K562 (cell line): ENCODE data around the gene ARHGEF17. TPM values are rescaled to one million over a fixed set of nuclear protein-coding genes. Genes with fewer than 3 reads are reported as not detected.

Source experiments
- ATAC-seq: fragments of 200-7000 bp; cut with Tn5 transposase; 3 replicates; pipeline ENCODE4 v1.9.1; 2020; ENCODE audit warnings: moderate library complexity
- BruUV-seq: library from RNA; stranded (reverse); fragments of 400-500 nt; replicated peaks from 2 replicates; lab custom pipeline; 2021; lab: Mats Ljungman, UMichigan
- CTCF ChIA-PET: fragments of 300-600 bp; formaldehyde crosslinking; extraction: SDS; loops from one replicate; lab custom pipeline; 2021; ENCODE audit warnings: low intra/inter-chr PET ratio; lab: Yijun Ruan, JAX
- POLR2A ChIA-PET: fragments of 300-600, 350-650 bp; sonication (Branson Sonifier 250); formaldehyde crosslinking; extraction: SDS; loops from one replicate; lab custom pipeline; 2021; ENCODE audit warnings: antibody characterized with exemption, inconsistent platforms; lab: Yijun Ruan, JAX
- DNase-seq, 4 experiments: peaks; one replicate each; pipeline versions ENCODE4 v3.0.0 to v3.0.0-alpha.2; 2011 to 2018; ENCODE audit warnings: low spot score in 3 of 4, mixed read lengths in 3 of 4; ENCODE audit errors: extremely low read depth in 1 of 4
- FAIRE-seq: peaks from 2 replicates; lab custom pipeline; 2011; peaks lifted over from hg19 to GRCh38; lab: Jason Lieb, UNC
- H2AFZ ChIP-seq: 2 replicates; pipeline ENCODE4 v1.6.0; 2011; ENCODE audit warnings: low read depth, low read length, control low read depth, inconsistent platforms
- H3K27ac ChIP-seq: fragments of 200-600 bp; 3 replicates; pipeline ENCODE4 v1.8.0; 2011; ENCODE audit warnings: low read depth, mild to moderate bottlenecking, control low read depth, inconsistent platforms, low read length, moderate library complexity, mixed read lengths; ENCODE audit errors: extremely low read depth
- H3K27me3 ChIP-seq, 2 experiments: fragments of 300-600 bp in 1 of 2; 2 replicates in 1 of 2; 3 replicates in 1 of 2; pipeline versions ENCODE4 v1.6.0 to v1.8.0; 2011; ENCODE audit warnings: inconsistent platforms in 2 of 2, low read length in 2 of 2, mild to moderate bottlenecking in 1 of 2, mixed read lengths in 1 of 2, moderate library complexity in 1 of 2; ENCODE audit not compliant: control insufficient read depth in 2 of 2, insufficient read depth in 2 of 2
- H3K36me3 ChIP-seq: fragments of 300-600 bp; 3 replicates; pipeline ENCODE4 v1.8.0; 2011; ENCODE audit warnings: mild to moderate bottlenecking, low read length, inconsistent platforms; ENCODE audit not compliant: control insufficient read depth, insufficient read depth
- H3K4me1 ChIP-seq, 2 experiments: fragments of 200-600 bp in 1 of 2; replicated peaks in 1 of 2; 2 replicates in 1 of 2; 3 replicates in 1 of 2; pipeline versions ENCODE4 v1.5.1 to v1.8.0; 2011; ENCODE audit warnings: inconsistent platforms in 2 of 2, low read length in 2 of 2, mild to moderate bottlenecking in 1 of 2, mixed read lengths in 1 of 2, moderate library complexity in 1 of 2; ENCODE audit not compliant: control insufficient read depth in 2 of 2, insufficient read depth in 2 of 2
- H3K4me2 ChIP-seq: 2 replicates; pipeline ENCODE4 v1.6.1; 2011; ENCODE audit warnings: low read length, control low read depth, inconsistent platforms, mixed read lengths; ENCODE audit not compliant: insufficient read depth
- H3K4me3 ChIP-seq: fragments of 200-600 bp; sonication (generic), shearing (Covaris generic); 2 replicates; pipeline ENCODE4 v1.5.1; 2016; ENCODE audit warnings: control low read depth, inconsistent platforms
- H3K79me2 ChIP-seq: fragments of 200-600 bp; 3 replicates; pipeline ENCODE4 v1.8.0; 2011; ENCODE audit warnings: low read length, inconsistent platforms; ENCODE audit not compliant: control insufficient read depth, insufficient read depth
- H3K9ac ChIP-seq, 2 experiments: 2 replicates each; pipeline versions ENCODE4 v1.6.0 to v1.6.1; 2011; ENCODE audit warnings: low read depth in 2 of 2, low read length in 2 of 2, control low read depth in 1 of 2, inconsistent platforms in 1 of 2, mild to moderate bottlenecking in 1 of 2, mixed read lengths in 1 of 2; ENCODE audit not compliant: insufficient read depth in 1 of 2
- H3K9me1 ChIP-seq: one replicate; pipeline ENCODE4 v1.6.0; 2011; ENCODE audit warnings: inconsistent platforms, mild to moderate bottlenecking, low read length, moderate library complexity; ENCODE audit not compliant: control insufficient read depth, insufficient read depth
- H3K9me3 ChIP-seq: replicated peaks from 2 replicates; pipeline ENCODE4 v1.5.1; 2011; ENCODE audit warnings: low read depth, low read length, inconsistent platforms; ENCODE audit not compliant: control insufficient read depth, insufficient read depth
- H4K20me1 ChIP-seq: replicated peaks from 2 replicates; pipeline ENCODE4 v1.6.1; 2011; ENCODE audit warnings: low read length, inconsistent platforms, mixed read lengths; ENCODE audit not compliant: control insufficient read depth, insufficient read depth
- ARNT ChIP-seq, 2 experiments: fragments of 450-650 bp; IDR thresholded peaks; 2 replicates each; pipeline ENCODE4 v1.6.1; 2016; ENCODE audit warnings: mild to moderate bottlenecking in 1 of 2
- HDAC2 ChIP-seq: fragments of 450-650 bp; IDR thresholded peaks from 2 replicates; pipeline ENCODE4 v1.6.1; 2016; ENCODE audit warnings: mild to moderate bottlenecking
- RAD21 ChIP-seq, 2 experiments: fragments of 250-450 bp in 1 of 2; fragments of 450-650 bp in 1 of 2; sonication (Bioruptor Pico) in 1 of 2; formaldehyde crosslinking in 1 of 2; IDR thresholded peaks in 1 of 2; conservative IDR thresholded peaks in 1 of 2; 2 replicates each; pipeline versions ENCODE4 v1.4.0 to v1.8.0; 2020 to 2022; ENCODE audit warnings: mild to moderate bottlenecking in 2 of 2, moderate library complexity in 1 of 2
- SMARCB1 ChIP-seq: IDR thresholded peaks from 2 replicates; pipeline ENCODE4 v1.6.1; 2011; ENCODE audit warnings: improper control_type of control experiment, low read depth; ENCODE audit not compliant: insufficient read length
- SMC3 ChIP-seq: conservative IDR thresholded peaks from 2 replicates; pipeline ENCODE4 v1.6.1; 2011; ENCODE audit warnings: low read depth, low read length, improper control_type of control experiment; ENCODE audit not compliant: insufficient read depth
- ZBTB8A ChIP-seq: fragments of 450-650 bp; IDR thresholded peaks from 2 replicates; pipeline ENCODE4 v1.6.1; 2018; ENCODE audit warnings: mild to moderate bottlenecking, moderate library complexity; ENCODE audit not compliant: partially characterized antibody
- ZFP36 ChIP-seq: fragments of 150-350 bp; IDR thresholded peaks from 2 replicates; pipeline ENCODE4 v1.6.1; 2018; ENCODE audit warnings: low read length, low read depth; ENCODE audit not compliant: partially characterized antibody
- ZNF121 ChIP-seq: sonication (generic); formaldehyde crosslinking; conservative IDR thresholded peaks from 2 replicates; pipeline ENCODE4 v1.8.0; 2022; ENCODE audit warnings: missing genetic modification reagents
- WGBS: fragments of 100-300 bp; shearing (Covaris generic); methylation state at CpG from one replicate; pipeline ENCODE4 v1.1.6; 2016; ENCODE audit warnings: low coverage, mixed read lengths; ENCODE audit not compliant: insufficient coverage; ENCODE audit errors: missing lambda C conversion rate; 5-methylcytosine and 5-hydroxymethylcytosine counted together
- in situ Hi-C: fragments of 300-500 bp; cut with MboI; formaldehyde crosslinking; loops from 4 replicates; pipeline ENCODE4 v1.15.0; 2018; ENCODE audit warnings: inconsistent platforms, mixed read lengths
- intact Hi-C: fragments of 100-400 bp; cut with micrococcal nuclease; formaldehyde crosslinking; loops from 2 replicates; pipeline ENCODE4 v1.14.2; 2022
- polyA plus RNA-seq, 8 experiments: library from polyadenylated mRNA; depleted of rRNA in 4 of 8; stranded (reverse) in 5 of 8; unstranded in 3 of 8; fragments of >200 nt; fragmentation: Nextera tagmentation in 2 of 8; fragmentation: Illumina TruSeq in 1 of 8; extraction: Ambion mirVana in 2 of 8; extraction: Trizol in 1 of 8; gene quantifications; 2 replicates each; pipeline versions ENCODE4 v1.2.1 to v1.2.3, GENCODE V29; 2011 to 2014; ENCODE audit warnings: inconsistent platforms in 1 of 8, missing spikeins in 1 of 8
- total RNA-seq, 7 experiments: library from RNA; depleted of rRNA in 6 of 7; stranded (reverse); fragments of >200 nt in 6 of 7; fragmentation: Illumina TruSeq in 2 of 7; extraction: Trizol in 2 of 7; gene quantifications; 2 replicates each; pipeline versions ENCODE4 v1.2.1 to v1.2.3, GENCODE V29; 2011 to 2021; ENCODE audit warnings: low replicate concordance in 1 of 7
- TF ChIP-seq, protein P1 (sequence below): sonication (generic); formaldehyde crosslinking; IDR thresholded peaks from 2 replicates; pipeline ENCODE4 v1.8.0; 2022; ENCODE audit warnings: missing genetic modification reagents, mild to moderate bottlenecking, moderate library complexity, borderline replicate concordance
- TF ChIP-seq, protein P2 (sequence below): fragments of 250-450 bp; sonication (Bioruptor Pico); IDR thresholded peaks from 2 replicates; pipeline ENCODE4 v1.8.0; 2021; ENCODE audit warnings: moderate library complexity, mild to moderate bottlenecking, inconsistent platforms
- TF ChIP-seq, protein P3 (sequence below): fragments of 150-350 bp; IDR thresholded peaks from 2 replicates; pipeline ENCODE4 v1.6.1; 2014; ENCODE audit warnings: low read depth, mild to moderate bottlenecking, low read length, borderline replicate concordance

ARHGEF17 gene
- total and polyA plus RNA-seq, 9 of the 15 experiments (the other 6 are each of a cell fraction or from before 2014, with no cell fraction given) = 0.04 to 0.68 (median 0.10) TPM; not detected in 2

DNA sequence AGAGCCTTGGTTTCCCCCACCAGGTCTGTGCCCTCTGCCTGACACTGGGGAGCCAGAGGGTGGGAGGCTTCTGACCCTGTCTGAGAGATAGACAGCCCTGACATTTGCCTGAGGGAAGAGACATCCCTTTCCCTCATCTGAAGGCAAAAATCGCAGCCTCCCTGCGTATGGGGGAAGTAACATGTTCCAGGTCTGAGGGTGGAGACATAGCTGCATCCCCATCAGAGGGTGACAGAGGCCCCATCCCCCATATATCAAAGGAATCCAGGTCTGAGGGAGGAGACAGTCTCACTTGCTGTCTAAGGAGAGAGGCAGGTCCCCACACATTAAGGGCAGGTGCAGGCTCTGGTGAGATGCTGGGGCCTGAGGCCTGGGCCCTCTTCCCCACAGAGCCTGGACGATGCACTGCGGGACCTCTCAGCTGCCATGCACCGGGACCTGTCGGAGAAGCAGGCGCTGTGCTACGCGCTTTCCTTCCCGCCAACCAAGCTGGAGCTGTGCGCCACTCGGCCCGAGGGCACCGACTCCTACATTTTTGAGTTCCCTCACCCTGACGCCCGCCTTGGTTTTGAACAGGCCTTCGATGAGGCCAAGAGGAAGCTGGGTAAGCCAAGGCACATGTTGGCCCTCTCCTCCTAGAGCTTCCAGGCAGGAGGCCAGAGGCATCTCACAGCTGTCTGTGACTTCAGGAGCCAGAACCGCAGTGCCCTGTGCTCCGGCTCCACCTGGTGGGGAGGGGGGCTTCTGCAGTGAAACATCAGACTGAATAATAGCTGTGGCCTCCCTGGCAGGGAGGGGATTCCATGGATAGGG is 52.1 kb downstream of the ARHGEF17 start:
- DNase-seq (peak; percentile 53 to 63 (median 56)), FAIRE-seq (no peak), ATAC-seq (peak; percentile 51)
- H3K79me2 ChIP-seq = no peaks in the 10 kb centered on the region
- H3K4me1 ChIP-seq = peaks cover 0 to 30% of the 10 kb centered on the region in 2 experiments; a peak in 3 of 5 replicates
- CTCF ChIA-PET = interaction anchor here (0.8 kb wide), 1 partner anchor 53 kb away, joined by 3 read pairs; no protein-coding TSS in a partner anchor
- H3K27ac ChIP-seq = no peak overlapping the region
- H4K20me1 ChIP-seq = peaks cover 14% of the 10 kb centered on the region
- H3K27me3 ChIP-seq = peaks cover 16 to 54% of the 10 kb centered on the region in 2 experiments
- H2AFZ ChIP-seq = no peak overlapping the region; the same call in 1 of the 2 replicates
- in situ Hi-C loops (no loop called here), intact Hi-C loops (no loop called here)
- no peak overlapping the region; a peak in 1 of 4 replicates for H3K9ac ChIP-seq
- no peaks in the 10 kb centered on the region for H3K9me3 ChIP-seq
- no peak overlapping the region for H3K4me2 ChIP-seq
- no TSS peak for BruUV-seq
- H3K4me3 ChIP-seq = no peak overlapping the region
- WGBS = 45% methylated on average over 14 of the region's 19 CpGs
- H3K9me1 ChIP-seq = peaks cover 10% of the 10 kb centered on the region
- H3K36me3 ChIP-seq = no peaks in the 10 kb centered on the region
- POLR2A ChIA-PET = interaction anchor here (0.7 to 1.5 kb wide), 4 partner anchors 9 to 98 kb away, joined by 3 to 5 read pairs (median 4); no protein-coding TSS in a partner anchor
- TF ChIP-seq ZNF121 (CRISPR knock-in tag) (no peak), RAD21 (CRISPR knock-in tag; conservative IDR thresholded peaks at IDR 0.05 in 1 of 2, IDR thresholded peaks at IDR 0.05 in 1 of 2) (peak in 1 of 2 experiments; percentile 43; a peak in 2 of 4 replicates), SMARCB1 (no peak), ZFP36 (no peak), SMC3 (peak; percentile 48; the same call in 1 of the 2 replicates), ZBTB8A (no peak), ARNT (IDR thresholded peaks at IDR 0.05) (no peak), HDAC2 (no peak)
- TF ChIP-seq, protein P1, sequence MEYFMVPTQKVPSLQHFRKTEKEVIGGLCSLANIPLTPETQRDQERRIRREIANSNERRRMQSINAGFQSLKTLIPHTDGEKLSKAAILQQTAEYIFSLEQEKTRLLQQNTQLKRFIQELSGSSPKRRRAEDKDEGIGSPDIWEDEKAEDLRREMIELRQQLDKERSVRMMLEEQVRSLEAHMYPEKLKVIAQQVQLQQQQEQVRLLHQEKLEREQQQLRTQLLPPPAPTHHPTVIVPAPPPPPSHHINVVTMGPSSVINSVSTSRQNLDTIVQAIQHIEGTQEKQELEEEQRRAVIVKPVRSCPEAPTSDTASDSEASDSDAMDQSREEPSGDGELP (CRISPR knock-in tag) = peak; percentile 73; the same call in 1 of the 2 replicates
- TF ChIP-seq, protein P2, sequence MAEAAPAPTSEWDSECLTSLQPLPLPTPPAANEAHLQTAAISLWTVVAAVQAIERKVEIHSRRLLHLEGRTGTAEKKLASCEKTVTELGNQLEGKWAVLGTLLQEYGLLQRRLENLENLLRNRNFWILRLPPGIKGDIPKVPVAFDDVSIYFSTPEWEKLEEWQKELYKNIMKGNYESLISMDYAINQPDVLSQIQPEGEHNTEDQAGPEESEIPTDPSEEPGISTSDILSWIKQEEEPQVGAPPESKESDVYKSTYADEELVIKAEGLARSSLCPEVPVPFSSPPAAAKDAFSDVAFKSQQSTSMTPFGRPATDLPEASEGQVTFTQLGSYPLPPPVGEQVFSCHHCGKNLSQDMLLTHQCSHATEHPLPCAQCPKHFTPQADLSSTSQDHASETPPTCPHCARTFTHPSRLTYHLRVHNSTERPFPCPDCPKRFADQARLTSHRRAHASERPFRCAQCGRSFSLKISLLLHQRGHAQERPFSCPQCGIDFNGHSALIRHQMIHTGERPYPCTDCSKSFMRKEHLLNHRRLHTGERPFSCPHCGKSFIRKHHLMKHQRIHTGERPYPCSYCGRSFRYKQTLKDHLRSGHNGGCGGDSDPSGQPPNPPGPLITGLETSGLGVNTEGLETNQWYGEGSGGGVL (CRISPR knock-in tag) = no peak
- TF ChIP-seq, protein P3, sequence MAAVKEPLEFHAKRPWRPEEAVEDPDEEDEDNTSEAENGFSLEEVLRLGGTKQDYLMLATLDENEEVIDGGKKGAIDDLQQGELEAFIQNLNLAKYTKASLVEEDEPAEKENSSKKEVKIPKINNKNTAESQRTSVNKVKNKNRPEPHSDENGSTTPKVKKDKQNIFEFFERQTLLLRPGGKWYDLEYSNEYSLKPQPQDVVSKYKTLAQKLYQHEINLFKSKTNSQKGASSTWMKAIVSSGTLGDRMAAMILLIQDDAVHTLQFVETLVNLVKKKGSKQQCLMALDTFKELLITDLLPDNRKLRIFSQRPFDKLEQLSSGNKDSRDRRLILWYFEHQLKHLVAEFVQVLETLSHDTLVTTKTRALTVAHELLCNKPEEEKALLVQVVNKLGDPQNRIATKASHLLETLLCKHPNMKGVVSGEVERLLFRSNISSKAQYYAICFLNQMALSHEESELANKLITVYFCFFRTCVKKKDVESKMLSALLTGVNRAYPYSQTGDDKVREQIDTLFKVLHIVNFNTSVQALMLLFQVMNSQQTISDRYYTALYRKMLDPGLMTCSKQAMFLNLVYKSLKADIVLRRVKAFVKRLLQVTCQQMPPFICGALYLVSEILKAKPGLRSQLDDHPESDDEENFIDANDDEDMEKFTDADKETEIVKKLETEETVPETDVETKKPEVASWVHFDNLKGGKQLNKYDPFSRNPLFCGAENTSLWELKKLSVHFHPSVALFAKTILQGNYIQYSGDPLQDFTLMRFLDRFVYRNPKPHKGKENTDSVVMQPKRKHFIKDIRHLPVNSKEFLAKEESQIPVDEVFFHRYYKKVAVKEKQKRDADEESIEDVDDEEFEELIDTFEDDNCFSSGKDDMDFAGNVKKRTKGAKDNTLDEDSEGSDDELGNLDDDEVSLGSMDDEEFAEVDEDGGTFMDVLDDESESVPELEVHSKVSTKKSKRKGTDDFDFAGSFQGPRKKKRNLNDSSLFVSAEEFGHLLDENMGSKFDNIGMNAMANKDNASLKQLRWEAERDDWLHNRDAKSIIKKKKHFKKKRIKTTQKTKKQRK = no peak
